ENCODE measurements around the gene CFAP99. TPM values are rescaled to one million over a fixed set of nuclear protein-coding genes. Genes with fewer than 3 reads are reported as not detected.

The CFAP99 gene
- total RNA-seq, 1 experiment from 2014 or later, result 0.33 TPM

GRCh38 chr4:2436761-2437474 lies 18.2 kb downstream of the CFAP99 start:
- intact Hi-C loops (cut with micrococcal nuclease; ENCODE audit: unreplicated experiment), result no loop called here
- DNase-seq (ENCODE audit: low read depth, low spot score), result no peak
- CTCF ChIA-PET, result no interaction called here
- no peaks in the 10 kb centered on the region; the same call in 1 of the 2 replicates for H3K4me1 ChIP-seq (ENCODE audit: control insufficient read depth, insufficient read depth, low read length)
- POLR2A ChIA-PET, result no interaction called here
- no peak overlapping the region for H3K4me3 ChIP-seq (ENCODE audit: low read depth in 2 of 2, low read length in 2 of 2)
- no peaks in the 10 kb centered on the region for H3K36me3 ChIP-seq (ENCODE audit: control insufficient read depth, insufficient read depth, low read length)
- BruUV-seq (replicated peaks), result no TSS peak
- H3K27ac ChIP-seq (ENCODE audit: low read length), result no peak overlapping the region
- TF ChIP-seq TCF7L2 (IDR thresholded peaks at IDR 0.05; ENCODE audit: low read depth, low read length) (no peak), SIN3A (IDR thresholded peaks at IDR 0.05; ENCODE audit: borderline replicate concordance, insufficient read depth, low read depth, low read length) (no peak), POLR2AphosphoS5 (IDR thresholded peaks at IDR 0.05; ENCODE audit: low read depth, low read length) (no peak), CTCF (IDR thresholded peaks at IDR 0.05) (no peak), REST (IDR thresholded peaks at IDR 0.05; ENCODE audit: insufficient read depth in 1 of 2, low read depth in 2 of 2, low read length in 1 of 2) (no peak)
- H3K27me3 ChIP-seq (ENCODE audit: control insufficient read depth, insufficient read depth, low read length), result no peaks in the 10 kb centered on the region
- ATAC-seq, result no peak
- in situ Hi-C loops (cut with HindIII; ENCODE audit: low pct_unique_long_range_greater_than_20kb, low sequenced_read_pairs), result no loop called here
- no peaks in the 10 kb centered on the region for H3K9me3 ChIP-seq (ENCODE audit: control insufficient read depth, insufficient read depth, low read depth, low read length)

- H3K27me3 ChIP-seq (ENCODE audit: control insufficient read depth, insufficient read depth, low read length), result no peaks in the 10 kb centered on the region
- no TSS peak for BruUV-seq (replicated peaks)
- no peak for DNase-seq (ENCODE audit: low read depth, low spot score)
- H3K4me3 ChIP-seq (ENCODE audit: low read depth in 2 of 2, low read length in 2 of 2), result no peak overlapping the region
- ChIA-PET POLR2A (no interaction called here), CTCF (no interaction called here)
- H3K27ac ChIP-seq (ENCODE audit: low read length), result no peak overlapping the region
- intact Hi-C loops (cut with micrococcal nuclease; ENCODE audit: unreplicated experiment) (no loop called here), in situ Hi-C loops (cut with HindIII; ENCODE audit: low pct_unique_long_range_greater_than_20kb, low sequenced_read_pairs) (no loop called here)
- TF ChIP-seq CTCF (IDR thresholded peaks at IDR 0.05), result no peak
- no peak for TF ChIP-seq SIN3A (IDR thresholded peaks at IDR 0.05; ENCODE audit: borderline replicate concordance, insufficient read depth, low read depth, low read length)
- no peak for TF ChIP-seq POLR2AphosphoS5 (IDR thresholded peaks at IDR 0.05; ENCODE audit: low read depth, low read length)
- no peak for TF ChIP-seq TCF7L2 (IDR thresholded peaks at IDR 0.05; ENCODE audit: low read depth, low read length)
- TF ChIP-seq REST (IDR thresholded peaks at IDR 0.05; ENCODE audit: insufficient read depth in 1 of 2, low read depth in 2 of 2, low read length in 1 of 2), result no peak
- H3K4me1 ChIP-seq (ENCODE audit: control insufficient read depth, insufficient read depth, low read length), result no peaks in the 10 kb centered on the region; the same call in 1 of the 2 replicates
- no peaks in the 10 kb centered on the region for H3K36me3 ChIP-seq (ENCODE audit: control insufficient read depth, insufficient read depth, low read length)
- H3K9me3 ChIP-seq (ENCODE audit: control insufficient read depth, insufficient read depth, low read depth, low read length), result no peaks in the 10 kb centered on the region
- ATAC-seq, result no peak
These were observed 18.9 kb downstream of the CFAP99 start for GRCh38 chr4:2437475-2438215.

Data from Panc1 (cell line).